NT2/D1 (cell line): ENCODE results near the gene DUSP16.

Experiments
- DNase-seq: peaks from one replicate; pipeline ENCODE4 v3.0.0-alpha.2; 2011; ENCODE audit warnings: low read depth, low spot score
- H3K27me3 ChIP-seq: 2 replicates; pipeline ENCODE4 v1.6.0; 2011; ENCODE audit warnings: mild to moderate bottlenecking; ENCODE audit not compliant: insufficient read length, insufficient read depth
- H3K36me3 ChIP-seq: 2 replicates; pipeline ENCODE4 v1.6.1; 2011; ENCODE audit warnings: mild to moderate bottlenecking, low read length, mixed read lengths; ENCODE audit not compliant: insufficient read depth, insufficient read length
- H3K4me1 ChIP-seq: 2 replicates; pipeline ENCODE4 v1.5.1; 2011; ENCODE audit not compliant: insufficient read depth, insufficient read length
- H3K4me3 ChIP-seq: 2 replicates; pipeline ENCODE4 v1.5.1; 2011; ENCODE audit warnings: low read depth; ENCODE audit not compliant: insufficient read length
- H3K9ac ChIP-seq: 2 replicates; pipeline ENCODE4 v1.6.0; 2011; ENCODE audit warnings: low read depth; ENCODE audit not compliant: insufficient read length
- H3K9me3 ChIP-seq: 2 replicates; pipeline ENCODE4 v1.5.1; 2011; ENCODE audit warnings: mild to moderate bottlenecking, low read length; ENCODE audit not compliant: insufficient read depth
- SUZ12 ChIP-seq: IDR thresholded peaks from 2 replicates; pipeline ENCODE4 v1.6.1; 2011; ENCODE audit not compliant: insufficient read length, insufficient read depth; ENCODE audit errors: extremely low read depth
- YY1 ChIP-seq: IDR thresholded peaks from 2 replicates; pipeline ENCODE4 v1.6.1; 2011; ENCODE audit not compliant: insufficient read length, insufficient read depth
- ZNF274 ChIP-seq: IDR thresholded peaks from 2 replicates; pipeline ENCODE4 v1.6.1; 2011; ENCODE audit warnings: mild to moderate bottlenecking, low read depth, low read length

Gene DUSP16

DNA sequence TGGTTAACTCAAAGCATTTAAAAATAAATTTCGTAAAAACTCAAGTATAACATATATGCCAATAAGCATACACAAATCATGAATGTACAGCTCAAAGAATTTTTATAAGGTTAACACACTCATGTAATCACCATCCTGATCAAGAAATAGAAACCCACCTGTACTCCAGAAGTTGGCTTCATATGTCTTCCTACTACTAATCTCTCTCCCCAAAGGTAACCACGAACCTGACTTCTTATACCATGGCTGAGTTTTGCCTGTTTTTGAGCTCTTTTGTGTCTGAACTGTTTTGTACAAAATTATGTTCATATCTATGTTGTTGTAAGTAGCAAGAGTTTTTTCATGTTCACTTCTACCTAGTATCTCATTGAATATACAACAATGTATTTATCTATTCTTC, 18.7 kb downstream of the DUSP16 start:
- Histone ChIP-seq H3K4me1 (no peaks in the 10 kb centered on the region), H3K36me3 (peaks cover 13% of the 10 kb centered on the region), H3K27me3 (no peaks in the 10 kb centered on the region), H3K9ac (no peak overlapping the region), H3K4me3 (no peak overlapping the region), H3K9me3 (no peaks in the 10 kb centered on the region)
- no peak for DNase-seq
- TF ChIP-seq SUZ12 (no peak), YY1 (no peak), ZNF274 (no peak)

DNA sequence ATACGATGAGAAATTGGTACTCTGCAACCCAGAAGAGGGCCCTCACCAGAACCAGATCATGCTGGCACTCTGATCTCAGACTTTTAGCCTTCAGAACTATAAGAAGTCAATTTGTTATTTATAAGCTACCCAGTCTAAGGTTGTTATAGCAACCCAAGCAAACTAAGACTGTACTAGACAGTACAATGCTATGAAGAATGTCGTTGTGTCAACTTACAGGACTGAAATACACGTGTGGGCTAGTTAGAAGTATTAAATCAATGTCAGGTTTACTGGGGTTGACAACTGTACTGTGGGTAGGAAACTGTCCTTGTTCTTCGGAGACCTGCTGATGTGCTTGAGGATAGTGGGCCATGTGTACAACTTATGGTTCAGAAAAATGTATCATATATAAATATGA, 19.7 kb downstream of the DUSP16 start:
- no peak for DNase-seq
- no peaks in the 10 kb centered on the region for H3K27me3 ChIP-seq
- H3K4me3 ChIP-seq: no peak overlapping the region
- TF ChIP-seq SUZ12 (no peak), YY1 (no peak), ZNF274 (no peak)
- no peak overlapping the region for H3K9ac ChIP-seq
- H3K4me1 ChIP-seq: no peaks in the 10 kb centered on the region
- no peaks in the 10 kb centered on the region for H3K9me3 ChIP-seq
- H3K36me3 ChIP-seq: peaks cover 13% of the 10 kb centered on the region

DNA sequence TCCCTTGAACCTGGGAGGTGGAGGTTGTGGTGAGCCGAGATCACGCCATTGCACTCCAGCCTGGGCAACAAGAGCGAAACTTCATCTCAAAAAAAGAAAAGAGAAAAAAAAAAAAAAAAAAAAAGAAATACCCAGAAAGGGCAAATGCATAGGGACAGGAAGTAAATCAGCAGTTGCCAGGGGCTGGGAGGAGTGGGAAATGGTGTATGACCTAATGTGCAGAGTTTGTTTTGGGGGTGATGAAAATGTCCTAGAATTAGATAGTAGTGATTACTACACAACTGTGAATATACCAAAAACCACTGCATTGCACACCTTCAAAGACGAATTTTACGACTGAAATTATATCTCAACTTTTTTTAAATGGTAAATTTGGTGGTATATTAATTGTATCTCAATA, 20.4 kb downstream of the DUSP16 start:
- Histone ChIP-seq H3K4me1 (no peaks in the 10 kb centered on the region), H3K36me3 (peaks cover 13% of the 10 kb centered on the region), H3K27me3 (no peaks in the 10 kb centered on the region), H3K9me3 (no peaks in the 10 kb centered on the region), H3K4me3 (no peak overlapping the region), H3K9ac (no peak overlapping the region)
- no peak for DNase-seq
- no peak for TF ChIP-seq ZNF274
- no peak for TF ChIP-seq YY1
- no peak for TF ChIP-seq SUZ12

DNA sequence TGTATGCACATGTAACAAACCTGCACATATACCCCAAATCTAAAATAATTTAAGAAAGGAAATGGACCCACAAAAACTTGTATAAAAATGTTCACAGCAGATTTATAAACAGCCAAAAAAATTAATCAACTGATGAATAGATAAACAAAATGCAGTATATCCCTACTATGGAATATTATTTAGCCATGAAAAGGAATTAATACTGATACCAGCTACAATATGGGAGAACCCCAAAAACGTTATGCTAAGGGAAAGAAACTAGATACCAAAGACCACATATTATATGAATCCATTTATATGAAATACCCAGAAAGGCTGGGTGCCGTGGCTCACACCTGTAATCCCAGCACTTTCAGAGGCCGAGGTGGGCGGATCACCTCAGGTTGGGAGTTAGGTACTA, 20.9 kb downstream of the DUSP16 start:
- TF ChIP-seq ZNF274 (no peak), SUZ12 (no peak), YY1 (no peak)
- Histone ChIP-seq H3K36me3 (peaks cover 13% of the 10 kb centered on the region), H3K27me3 (no peaks in the 10 kb centered on the region), H3K9me3 (no peaks in the 10 kb centered on the region), H3K4me3 (no peak overlapping the region), H3K4me1 (no peaks in the 10 kb centered on the region), H3K9ac (no peak overlapping the region)
- DNase-seq: no peak

DNA sequence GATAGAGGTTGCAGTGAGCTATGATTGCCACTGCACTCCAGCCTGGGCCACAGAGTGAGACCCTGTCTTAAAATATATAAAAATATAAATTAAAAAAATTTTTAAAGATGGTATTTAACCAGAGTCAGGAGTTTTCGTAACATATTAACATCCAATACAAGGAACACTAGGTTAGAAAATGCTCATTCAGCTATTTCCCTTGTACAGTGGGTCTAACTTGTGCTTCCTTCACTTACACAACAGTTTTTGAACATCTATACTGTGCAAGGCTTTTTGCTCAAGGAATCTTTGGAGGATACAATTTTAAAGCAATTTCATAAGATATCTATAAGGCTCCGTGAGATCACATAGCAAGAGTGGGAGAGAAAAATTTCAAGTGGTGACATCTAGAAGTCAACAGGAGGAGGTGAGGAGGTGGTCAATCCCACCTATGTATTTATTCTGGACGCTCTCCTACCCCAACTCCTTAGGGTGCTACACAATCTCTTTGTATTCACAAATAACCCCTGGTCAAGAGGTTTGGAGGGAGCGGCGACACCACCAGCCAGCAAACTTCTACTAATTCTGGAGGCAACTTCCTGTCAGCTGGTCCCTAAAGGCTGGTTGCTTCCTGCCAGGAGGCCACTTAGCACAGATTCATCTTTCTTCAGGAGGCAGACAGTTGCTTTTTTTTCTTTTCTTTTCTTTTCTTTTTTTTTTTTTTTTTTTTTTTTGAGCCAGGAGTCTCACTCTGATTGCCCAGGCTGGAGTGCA, 22.2 kb downstream of the DUSP16 start:
- H3K9me3 ChIP-seq: no peaks in the 10 kb centered on the region
- H3K4me1 ChIP-seq: no peaks in the 10 kb centered on the region
- no peak overlapping the region for H3K9ac ChIP-seq
- DNase-seq: no peak
- H3K36me3 ChIP-seq: peaks cover 13% of the 10 kb centered on the region
- no peak overlapping the region for H3K4me3 ChIP-seq
- no peak for TF ChIP-seq YY1
- TF ChIP-seq ZNF274: no peak
- no peak for TF ChIP-seq SUZ12
- no peaks in the 10 kb centered on the region for H3K27me3 ChIP-seq

DNA sequence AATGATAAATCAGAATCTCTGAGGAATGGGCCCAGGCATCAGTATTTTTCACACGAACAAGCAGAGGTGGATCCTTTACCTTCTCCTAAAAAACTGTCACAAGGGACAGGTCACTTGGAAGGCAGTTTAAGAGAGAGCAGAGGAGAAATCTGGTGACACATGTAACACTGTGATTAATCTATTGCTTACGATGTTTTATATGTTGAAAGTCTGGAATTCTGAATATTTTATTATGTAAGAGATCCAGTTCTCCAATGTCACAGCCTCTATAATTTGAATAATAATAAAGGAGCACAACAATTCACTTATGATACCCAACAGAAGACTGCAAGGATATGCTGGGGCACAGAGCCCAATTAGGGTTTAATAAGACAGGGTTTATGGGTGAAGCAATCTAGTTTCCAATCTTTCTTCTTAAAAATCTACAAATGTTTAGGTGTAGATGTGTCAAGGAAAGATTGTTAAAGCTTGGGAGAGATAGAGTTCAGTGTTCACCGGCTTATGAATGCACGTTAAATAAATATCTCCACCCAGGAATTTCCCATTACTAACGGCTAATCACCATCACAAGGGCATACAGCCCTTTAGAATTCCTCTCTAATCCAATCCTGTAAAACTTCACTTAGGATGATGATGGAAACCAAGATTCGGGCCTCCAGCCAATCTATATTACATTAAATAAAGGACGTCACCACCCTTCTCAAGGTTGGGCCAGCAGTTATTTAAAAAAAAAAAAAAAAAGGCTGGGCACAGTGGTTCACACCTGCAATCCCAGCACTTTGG, 23.4 kb downstream of the DUSP16 start:
- H3K9ac ChIP-seq: no peak overlapping the region
- no peaks in the 10 kb centered on the region for H3K4me1 ChIP-seq
- H3K27me3 ChIP-seq: no peaks in the 10 kb centered on the region
- no peak for DNase-seq
- TF ChIP-seq SUZ12 (no peak), ZNF274 (no peak), YY1 (no peak)
- H3K4me3 ChIP-seq: no peak overlapping the region
- no peaks in the 10 kb centered on the region for H3K9me3 ChIP-seq
- peaks cover 13% of the 10 kb centered on the region for H3K36me3 ChIP-seq

DNA sequence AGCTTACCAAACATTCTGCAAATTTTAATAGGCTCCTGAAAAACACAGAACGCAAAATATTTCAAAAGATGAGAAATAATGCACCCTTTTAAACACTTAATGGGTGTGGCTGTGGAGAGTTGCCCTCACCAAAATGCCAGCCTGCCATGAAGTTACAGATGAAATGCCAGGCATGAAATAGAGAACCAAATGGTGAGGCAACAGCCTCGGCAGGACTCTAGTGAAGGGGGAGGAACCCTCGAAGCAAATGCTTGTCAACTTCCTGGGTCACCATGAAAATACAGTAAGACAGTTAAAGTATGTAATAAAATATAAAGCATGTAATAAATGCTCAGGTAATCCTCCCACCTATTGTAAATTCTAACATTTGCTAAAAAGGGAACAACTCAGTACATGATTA, 24.1 kb downstream of the DUSP16 start:
- Histone ChIP-seq H3K36me3 (peaks cover 13% of the 10 kb centered on the region), H3K4me1 (no peaks in the 10 kb centered on the region), H3K27me3 (no peaks in the 10 kb centered on the region), H3K9ac (no peak overlapping the region), H3K4me3 (no peak overlapping the region), H3K9me3 (no peaks in the 10 kb centered on the region)
- TF ChIP-seq ZNF274: no peak
- TF ChIP-seq SUZ12: no peak
- no peak for TF ChIP-seq YY1
- DNase-seq: no peak
